ENCODE results near the gene F2RL1.

- TF ChIP-seq POLR2AphosphoS5 (IDR thresholded peaks at IDR 0.05; ENCODE audit: low read depth, low read length): no peak
- TF ChIP-seq TAF1 (IDR thresholded peaks at IDR 0.05; ENCODE audit: borderline replicate concordance, insufficient read depth, low read length): no peak
- TF ChIP-seq REST (IDR thresholded peaks at IDR 0.05; ENCODE audit: insufficient read depth in 1 of 2, low read depth in 2 of 2, low read length in 2 of 2): no peak
- no peak for TF ChIP-seq SIN3A (IDR thresholded peaks at IDR 0.05; ENCODE audit: borderline replicate concordance, insufficient read depth, low read length)
Measured at GRCh38 chr5:76863001-76863400, 44.2 kb downstream of the F2RL1 start.
